Vagina (tissue), 2 donors: ENCODE measurements around the gene PURA. TPM values are rescaled to one million over a fixed set of nuclear protein-coding genes. Genes with fewer than 3 reads are reported as not detected.

Experiments
- DNase-seq, 2 donors: peaks; one replicate each; pipeline ENCODE4 v3.0.0-alpha.2; 2017; ENCODE audit errors: extremely low spot score in 2 of 2
- H3K27ac ChIP-seq: fragments of 200-600 bp; sonication (generic); one replicate; pipeline ENCODE4 v1.5.1; 2019
- H3K27me3 ChIP-seq: fragments of 200-600 bp; sonication (generic); one replicate; pipeline ENCODE4 v1.5.1; 2019
- H3K36me3 ChIP-seq, 2 donors: fragments of 200-600 bp; sonication (generic); one replicate each; pipeline ENCODE4 v1.5.1; 2017 to 2019
- H3K4me1 ChIP-seq: fragments of 200-600 bp; sonication (generic); one replicate; pipeline ENCODE4 v1.5.1; 2019
- H3K4me3 ChIP-seq, 2 donors: fragments of 200-600 bp; sonication (generic); 1 replicate in 1 of 2; 2 replicates in 1 of 2; pipeline ENCODE4 v1.5.1; 2016 to 2019
- H3K9me3 ChIP-seq: fragments of 200-600 bp; sonication (generic); one replicate; pipeline ENCODE4 v1.5.1; 2019
- CTCF ChIP-seq, 3 experiments: fragments of 450-650 bp in 2 of 3; fragments of 200-600 bp in 1 of 3; sonication (generic) in 1 of 3; IDR thresholded peaks; one replicate each; pipeline ENCODE4 v1.5.1; 2017 to 2019; ENCODE audit warnings: antibody characterized with exemption in 3 of 3, mild to moderate bottlenecking in 2 of 3, moderate library complexity in 2 of 3
- POLR2A ChIP-seq, 2 donors: fragments of 450-650 bp; IDR thresholded peaks; one replicate each; pipeline ENCODE4 v1.6.1; 2017; ENCODE audit warnings: antibody characterized with exemption in 2 of 2, mild to moderate bottlenecking in 2 of 2, moderate library complexity in 2 of 2
- POLR2AphosphoS5 ChIP-seq, 2 donors: sonication (generic); formaldehyde crosslinking; IDR thresholded peaks; one replicate each; pipeline ENCODE4 v1.9.0; 2017; ENCODE audit warnings: antibody characterized with exemption in 2 of 2, mild to moderate bottlenecking in 2 of 2, low read depth in 1 of 2; ENCODE audit not compliant: insufficient read depth in 1 of 2
- intact Hi-C: fragments of 100-400 bp; cut with DNase I; formaldehyde crosslinking; loops from one replicate; pipeline ENCODE4 v1.15.1; 2023
- total RNA-seq: library from RNA; depleted of rRNA; stranded (reverse); fragments of >200 nt; gene quantifications from one replicate; pipeline ENCODE4 v1.2.3, GENCODE V29; 2016

The PURA gene
- total RNA-seq, 1 donor from 2014 or later: 29.7 TPM

GRCh38 chr5:140106101-140106500 lies 7.8 kb upstream of the PURA start:
- no peaks in the 10 kb centered on the region for H3K36me3 ChIP-seq
- no peak for TF ChIP-seq CTCF (IDR thresholded peaks at IDR 0.05)
- no peak for TF ChIP-seq POLR2A (IDR thresholded peaks at IDR 0.05)
- TF ChIP-seq POLR2AphosphoS5 (IDR thresholded peaks at IDR 0.05; ENCODE audit: insufficient read depth in 1 of 2, low read depth in 1 of 2): no peak
- intact Hi-C loops: no loop called here

GRCh38 chr5:140106805-140107311 lies 7.1 kb upstream of the PURA start:
- no peaks in the 10 kb centered on the region for H3K36me3 ChIP-seq
- H3K4me3 ChIP-seq: peak overlapping the region; percentile 74 to 84
- intact Hi-C loops: no loop called here
- H3K27me3 ChIP-seq: no peaks in the 10 kb centered on the region
- H3K27ac ChIP-seq: peak overlapping the region; percentile 99
- no peak for DNase-seq
- H3K9me3 ChIP-seq: no peaks in the 10 kb centered on the region
- TF ChIP-seq CTCF (IDR thresholded peaks at IDR 0.05) (no peak), POLR2A (IDR thresholded peaks at IDR 0.05) (no peak), POLR2AphosphoS5 (IDR thresholded peaks at IDR 0.05; ENCODE audit: insufficient read depth in 1 of 2, low read depth in 1 of 2) (no peak)
- H3K4me1 ChIP-seq: peaks cover 38% of the 10 kb centered on the region

More at GRCh38 chr5:140106101-140106500, 7.8 kb upstream of the PURA start:
- no peak for DNase-seq
- no peaks in the 10 kb centered on the region for H3K27me3 ChIP-seq
- H3K27ac ChIP-seq: peak overlapping the region; percentile 99
- H3K4me3 ChIP-seq: no peak overlapping the region
- H3K4me1 ChIP-seq: peaks cover 31% of the 10 kb centered on the region
- H3K9me3 ChIP-seq: no peaks in the 10 kb centered on the region

DNA sequence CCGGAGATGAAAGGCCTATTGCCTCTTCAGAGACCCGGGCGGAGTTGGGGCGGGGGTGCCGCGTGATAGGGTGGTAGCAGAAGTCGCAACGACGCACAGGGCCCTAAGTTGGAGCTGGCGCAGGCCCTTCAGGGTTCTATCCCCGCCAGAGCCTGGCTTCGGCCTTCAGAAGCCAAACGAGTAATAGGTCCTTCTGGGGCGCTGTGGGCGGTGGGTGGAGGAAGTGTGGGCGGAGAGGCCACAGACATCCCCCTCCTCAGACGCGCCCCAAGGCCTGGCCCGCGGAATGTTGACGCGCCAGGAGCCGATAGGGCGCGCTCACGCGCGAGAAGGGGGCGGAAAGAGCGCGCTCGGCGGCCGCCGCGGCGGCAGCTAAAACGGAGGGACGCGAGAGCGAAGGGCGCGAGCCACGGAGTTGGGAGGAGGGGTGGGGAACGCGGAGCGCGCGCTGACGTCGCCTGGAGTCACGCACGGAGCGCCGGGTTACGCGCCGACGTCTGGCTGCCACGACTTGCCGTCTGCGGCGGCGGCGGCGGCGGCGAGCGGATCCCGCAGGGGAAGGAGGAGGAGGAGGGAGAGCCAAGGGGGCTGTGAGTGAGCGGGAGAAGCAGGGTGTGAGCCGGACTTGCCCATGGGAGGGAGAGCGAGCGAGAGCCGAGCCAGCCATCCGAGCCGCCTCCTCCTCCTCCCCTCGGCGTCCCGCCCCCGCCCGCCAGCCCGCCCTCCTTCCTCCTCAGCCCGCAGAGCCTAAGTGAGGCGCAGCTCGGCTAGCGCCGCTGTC lies 6.4 kb upstream of the PURA start:
- H3K9me3 ChIP-seq: no peaks in the 10 kb centered on the region
- H3K4me3 ChIP-seq: peak overlapping the region; percentile 74 to 84
- peak overlapping the region; percentile 99 for H3K27ac ChIP-seq
- peaks cover 45% of the 10 kb centered on the region for H3K4me1 ChIP-seq
- intact Hi-C loops: no loop called here
- no peaks in the 10 kb centered on the region for H3K27me3 ChIP-seq
- no peaks in the 10 kb centered on the region for H3K36me3 ChIP-seq
- TF ChIP-seq POLR2A (IDR thresholded peaks at IDR 0.05): peak in 1 of 2 donors; percentile 85
- TF ChIP-seq CTCF (IDR thresholded peaks at IDR 0.05): no peak
- TF ChIP-seq POLR2AphosphoS5 (IDR thresholded peaks at IDR 0.05; ENCODE audit: insufficient read depth in 1 of 2, low read depth in 1 of 2): peak in 1 of 2 donors; percentile 95
- peak in 1 of 2 donors; percentile 92 for DNase-seq

DNA sequence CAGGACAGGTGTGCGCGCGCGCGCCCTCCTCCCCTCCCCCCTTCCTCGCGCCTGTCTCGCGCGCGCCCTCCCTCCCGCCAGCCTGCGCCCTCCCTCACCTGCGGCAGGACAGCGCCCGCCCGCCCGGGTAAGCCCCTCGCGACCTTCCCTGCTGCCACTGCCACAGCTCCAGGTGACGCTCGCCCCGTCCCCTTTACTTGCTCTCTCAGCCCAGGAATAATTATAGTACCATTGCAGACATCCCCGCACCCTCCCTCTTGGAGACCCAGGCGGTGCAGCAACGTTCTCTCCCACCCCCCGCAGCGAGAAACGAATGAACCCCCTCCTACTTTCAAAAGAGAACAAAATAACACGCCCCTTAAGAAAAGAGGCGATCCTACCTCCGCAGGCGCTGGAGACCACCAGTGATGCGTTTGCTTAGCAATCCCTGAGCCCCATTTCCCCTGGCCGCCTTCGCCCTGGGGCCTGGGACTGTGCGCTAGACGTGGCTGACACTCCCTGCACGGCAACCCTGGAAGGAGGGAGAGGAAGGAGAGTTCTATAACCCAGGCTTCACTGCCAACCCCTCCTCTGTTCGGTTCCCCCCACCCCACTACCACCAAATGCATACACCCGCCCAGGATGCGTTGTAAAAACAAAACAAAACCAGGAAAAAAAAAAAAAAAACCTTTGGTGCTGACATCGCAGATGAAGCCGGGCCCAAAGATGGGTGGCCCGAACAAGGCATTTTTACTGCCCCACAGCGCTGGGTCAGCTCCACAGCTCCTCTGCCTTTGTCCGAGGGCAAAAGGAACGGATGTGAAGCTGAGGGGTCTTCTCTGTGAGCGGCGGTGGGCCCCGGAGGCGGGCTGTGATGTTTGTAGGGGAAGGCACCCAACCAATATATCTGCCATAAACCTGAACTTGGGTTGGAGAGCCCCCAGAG lies 5.6 kb upstream of the PURA start:
- Histone ChIP-seq H3K36me3 (no peaks in the 10 kb centered on the region), H3K4me3 (peak overlapping the region; percentile 74 to 84), H3K27me3 (no peaks in the 10 kb centered on the region), H3K4me1 (peaks cover 53% of the 10 kb centered on the region), H3K27ac (peak overlapping the region; percentile 99), H3K9me3 (no peaks in the 10 kb centered on the region)
- no peak for DNase-seq
- TF ChIP-seq POLR2A (IDR thresholded peaks at IDR 0.05) (no peak), POLR2AphosphoS5 (IDR thresholded peaks at IDR 0.05; ENCODE audit: insufficient read depth in 1 of 2, low read depth in 1 of 2) (no peak), CTCF (IDR thresholded peaks at IDR 0.05) (no peak)
- intact Hi-C loops: no loop called here
